GM21381 (cell line): ENCODE results near the gene MRFAP1L1.
"Not testable (repeated sequence)": the region's sequence is repeated elsewhere in the genome, so short reads cannot be mapped to it uniquely, and the experiment has no call there.

ENCODE experiments used
- ATAC-seq: cut with Tn5 transposase; IDR thresholded peaks from one replicate; pipeline ENCODE4 v1.9.1; 2021; ENCODE audit warnings: mild to moderate bottlenecking, moderate library complexity; ENCODE audit not compliant: unreplicated experiment

MRFAP1L1 gene

DNA sequence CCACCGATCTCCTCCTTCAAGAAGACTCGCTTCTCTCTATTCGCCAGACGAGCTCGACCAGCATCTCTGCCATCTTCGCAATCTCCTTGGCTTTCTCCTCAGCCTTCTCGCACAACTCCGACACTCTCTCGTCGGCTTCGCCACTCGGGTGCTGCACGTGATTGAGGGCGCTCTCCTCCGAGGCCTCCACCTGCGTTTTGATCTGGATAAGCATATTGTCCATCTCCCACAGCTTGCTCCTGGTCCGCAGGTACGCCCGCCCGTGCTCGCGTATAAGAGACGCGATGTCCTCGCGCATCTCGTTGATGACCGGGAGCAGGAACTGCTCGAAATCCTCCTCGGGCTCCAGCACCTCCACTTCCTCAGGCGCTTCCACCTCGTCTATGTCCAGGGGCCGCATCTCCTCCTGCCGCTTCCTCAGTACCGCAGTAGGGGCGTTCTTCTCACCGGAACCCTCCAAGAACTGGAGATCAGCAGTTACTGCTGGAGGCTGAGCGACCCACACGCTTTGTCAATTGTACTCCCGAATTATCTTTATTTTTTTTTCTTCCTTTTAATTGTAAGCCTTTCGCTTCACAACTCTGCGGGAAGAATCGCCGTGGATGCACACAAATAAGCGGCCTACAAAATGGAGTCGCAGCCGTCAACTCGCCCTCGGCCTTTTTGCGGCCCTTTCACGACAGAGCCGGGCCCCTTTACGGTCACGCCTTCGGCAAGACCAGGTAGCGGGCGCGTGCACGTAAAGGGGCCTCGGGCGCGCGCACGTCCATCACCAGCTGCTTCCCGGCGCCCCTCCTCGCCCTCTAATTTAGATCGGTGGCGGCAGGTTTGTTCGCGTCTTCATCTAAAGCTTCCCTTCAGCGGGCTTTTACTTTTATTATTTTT lies at the start of gene MRFAP1L1:
Gene MRFAP1L1 (minus strand): TSS at position 636 of the 885 bp plus-strand sequence. CDS start 236 bp downstream, at position 400.
- peak; percentile 65 for ATAC-seq

DNA sequence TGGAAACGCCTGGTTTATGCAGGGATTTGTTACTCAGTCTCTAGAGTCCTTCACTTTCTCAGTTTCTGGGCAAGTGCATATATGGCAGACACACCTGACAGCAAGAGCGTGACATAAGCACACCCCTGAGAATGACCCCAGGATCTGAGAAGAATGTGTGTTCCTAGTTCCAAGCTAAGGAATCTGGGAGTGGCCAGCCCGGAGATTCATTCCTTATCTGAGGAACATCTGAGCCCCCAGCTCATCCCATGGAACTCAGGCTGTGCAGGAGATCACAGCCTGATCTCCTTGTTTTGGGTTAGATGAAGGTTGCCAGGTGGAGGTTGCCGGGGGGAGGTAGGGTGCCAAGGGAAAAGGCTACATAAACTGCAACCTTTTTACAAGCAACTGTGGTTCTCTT lies 49.1 kb upstream of the MRFAP1L1 start:
- no peak for ATAC-seq

DNA sequence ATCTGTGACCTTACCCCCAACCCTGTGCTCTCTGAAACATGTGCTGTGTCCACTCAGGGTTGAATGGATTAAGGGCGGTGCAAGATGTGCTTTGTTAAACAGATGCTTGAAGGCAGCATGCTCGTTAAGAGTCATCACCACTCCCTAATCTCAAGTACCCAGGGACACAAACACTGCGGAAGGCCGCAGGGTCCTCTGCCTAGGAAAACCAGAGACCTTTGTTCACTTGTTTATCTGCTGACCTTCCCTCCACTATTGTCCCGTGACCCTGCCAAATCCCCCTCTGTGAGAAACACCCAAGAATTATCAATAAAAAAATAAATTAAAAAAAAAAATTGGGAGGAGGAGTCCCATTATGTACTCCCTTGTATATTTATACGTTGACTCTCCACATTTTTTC lies 46.7 kb upstream of the MRFAP1L1 start:
- not testable (repeated sequence) for ATAC-seq

DNA sequence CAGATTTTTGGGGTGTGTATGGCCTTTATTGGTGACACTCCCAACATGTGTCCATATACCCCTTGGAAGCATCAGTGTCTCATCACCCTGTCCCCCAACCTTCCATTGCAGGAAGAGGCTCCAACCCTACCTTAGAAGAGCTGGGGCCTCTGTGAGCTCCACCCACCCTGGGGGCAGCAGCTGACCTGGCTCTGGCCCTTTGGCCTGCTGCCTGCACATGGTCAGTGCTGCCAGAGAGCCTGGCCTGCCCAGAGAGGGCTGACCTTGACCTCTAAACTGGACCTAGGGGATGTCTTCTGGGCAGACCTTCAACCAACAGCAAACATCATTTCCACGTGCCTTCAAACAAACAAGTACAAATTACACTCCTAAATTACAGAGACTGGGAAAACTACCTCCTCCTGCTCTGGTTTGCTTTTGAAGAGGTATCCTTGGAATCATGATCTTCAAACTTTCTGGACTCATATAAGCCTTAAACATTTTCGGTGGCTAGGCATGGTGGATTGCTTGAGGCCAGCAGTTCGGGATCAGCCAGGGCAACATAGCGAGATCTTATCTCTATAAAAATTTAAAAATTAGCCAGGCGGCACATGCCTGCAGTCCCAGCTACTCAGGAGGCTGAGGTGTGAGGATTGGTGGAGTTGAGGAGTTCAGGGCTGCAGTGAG lies 45.6 kb upstream of the MRFAP1L1 start:
- no peak for ATAC-seq

DNA sequence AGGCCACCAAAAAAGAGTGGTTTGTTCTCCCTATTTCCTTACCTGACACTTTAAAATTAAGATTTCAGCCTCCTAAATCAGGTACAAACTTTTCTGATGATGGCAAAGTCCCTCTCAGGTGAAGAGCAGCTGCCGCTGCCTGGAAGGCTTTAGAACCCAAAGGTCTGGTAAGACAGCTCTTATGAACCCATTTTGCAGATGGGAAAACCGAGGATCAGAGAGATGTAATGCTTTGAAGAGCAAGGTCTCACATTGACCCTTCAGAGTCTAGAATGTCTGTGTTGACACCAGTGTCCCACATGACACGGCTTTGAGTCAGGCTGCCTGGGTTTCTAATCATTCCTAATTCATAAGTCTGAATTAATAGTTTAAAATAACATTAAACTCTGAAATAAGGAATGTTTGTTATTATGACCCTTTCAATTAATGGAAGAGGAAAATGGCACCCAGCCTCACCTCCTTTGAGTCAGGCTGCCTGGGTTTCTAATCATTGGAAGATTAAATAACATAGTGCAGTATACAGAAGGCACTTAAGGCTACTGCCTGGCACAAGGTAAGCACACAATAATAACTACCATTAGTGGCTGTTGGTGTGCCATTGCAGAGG lies 44.9 kb upstream of the MRFAP1L1 start:
- no peak for ATAC-seq

DNA sequence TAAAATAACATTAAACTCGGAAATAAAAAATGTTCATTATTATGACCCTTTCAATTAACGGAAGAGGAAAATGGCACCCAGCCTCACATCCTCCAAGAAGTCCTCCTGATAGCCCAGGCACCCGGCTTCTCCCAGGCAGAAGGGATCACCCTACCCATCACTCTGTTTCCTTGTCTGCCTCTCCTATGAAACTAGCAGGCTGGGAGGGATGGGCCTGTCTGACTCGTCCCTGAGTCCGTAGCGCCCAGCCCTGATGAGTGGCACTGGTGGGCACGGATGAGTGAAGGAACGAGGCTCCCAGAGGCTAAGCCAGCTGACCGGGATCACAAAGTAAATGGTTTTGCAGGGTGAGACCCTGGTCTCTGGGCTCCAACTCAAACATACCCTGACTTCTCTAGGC lies 44.2 kb upstream of the MRFAP1L1 start:
- no peak for ATAC-seq

DNA sequence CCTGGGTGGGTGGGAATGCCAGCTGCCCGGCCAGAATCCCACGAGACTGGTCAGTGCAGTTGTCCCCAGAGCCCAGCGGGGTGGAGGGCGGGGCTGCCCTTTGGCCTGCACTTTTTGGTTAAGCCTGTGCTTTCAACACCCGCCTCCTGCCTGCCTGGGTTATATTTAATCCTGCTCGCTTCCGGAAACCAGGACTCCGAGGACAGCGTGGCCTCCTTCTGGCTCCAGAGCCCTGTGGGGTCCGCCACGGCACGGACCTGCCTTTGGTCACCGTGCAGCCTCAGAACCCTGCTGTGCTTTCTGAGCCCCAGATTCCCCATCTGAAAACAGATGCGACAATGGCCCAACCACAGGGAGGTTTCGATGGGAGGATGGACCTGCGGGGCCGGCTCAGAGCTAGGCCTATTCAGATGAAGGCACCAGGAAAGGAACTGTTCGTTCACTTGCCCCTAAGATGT lies 43.5 kb upstream of the MRFAP1L1 start:
- ATAC-seq, result no peak

DNA sequence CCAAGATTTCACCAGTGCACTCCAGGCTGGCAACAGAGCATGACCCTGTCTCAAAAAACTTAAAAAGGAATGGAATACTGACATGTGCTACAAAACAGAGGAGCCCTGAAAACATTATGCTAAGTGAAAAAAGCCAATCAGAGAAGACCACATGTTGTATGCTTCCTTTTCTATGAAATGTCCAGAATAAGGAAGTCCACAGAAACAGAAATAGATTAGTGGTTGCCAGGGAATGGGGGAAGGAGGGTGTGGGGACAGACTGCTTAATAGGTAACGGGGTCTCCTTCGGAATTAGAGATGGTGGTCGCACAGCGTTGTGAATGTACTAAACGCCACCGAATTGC lies 42.8 kb upstream of the MRFAP1L1 start:
- ATAC-seq, result no peak

DNA sequence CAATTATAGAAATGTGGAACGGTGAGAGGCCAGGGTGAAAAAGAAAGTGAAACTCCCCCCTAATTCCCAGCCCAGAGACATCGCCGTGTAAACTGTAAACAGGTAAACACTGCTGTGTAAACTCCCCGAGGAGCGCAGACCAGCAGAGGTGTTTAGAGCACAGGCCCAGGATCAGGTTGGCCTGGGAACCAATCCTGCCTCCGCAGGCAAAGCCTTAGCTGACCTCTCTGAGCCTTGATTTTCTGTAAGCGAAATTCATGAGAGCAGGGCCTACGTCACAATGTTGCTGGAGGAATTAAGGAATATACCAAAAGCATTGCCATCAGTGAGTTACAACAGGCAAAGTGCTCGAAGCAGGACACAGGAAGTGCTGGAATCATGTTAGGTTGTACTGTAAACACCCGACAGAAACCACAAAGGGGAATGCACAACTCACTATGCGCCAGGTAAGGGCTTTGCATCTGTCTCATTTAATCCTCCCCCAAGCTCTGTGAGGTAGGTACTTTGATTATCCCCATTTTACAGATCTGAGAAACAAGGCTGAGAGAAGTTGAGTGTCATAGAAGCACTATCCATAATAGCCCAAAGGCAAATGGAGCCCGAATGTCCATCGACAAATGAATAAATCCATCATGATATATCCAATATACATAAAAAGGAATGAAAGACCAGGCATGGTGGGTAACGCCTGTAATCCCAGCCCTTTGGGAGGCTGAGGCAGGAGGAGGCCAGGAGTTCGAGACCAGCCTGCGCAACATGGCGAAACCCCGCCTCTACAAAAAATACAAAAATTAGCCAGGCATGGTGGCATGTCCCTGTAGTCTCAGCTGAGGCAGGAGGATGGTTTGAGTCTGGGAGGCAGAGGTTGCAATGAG lies 42.2 kb upstream of the MRFAP1L1 start:
- no peak for ATAC-seq

DNA sequence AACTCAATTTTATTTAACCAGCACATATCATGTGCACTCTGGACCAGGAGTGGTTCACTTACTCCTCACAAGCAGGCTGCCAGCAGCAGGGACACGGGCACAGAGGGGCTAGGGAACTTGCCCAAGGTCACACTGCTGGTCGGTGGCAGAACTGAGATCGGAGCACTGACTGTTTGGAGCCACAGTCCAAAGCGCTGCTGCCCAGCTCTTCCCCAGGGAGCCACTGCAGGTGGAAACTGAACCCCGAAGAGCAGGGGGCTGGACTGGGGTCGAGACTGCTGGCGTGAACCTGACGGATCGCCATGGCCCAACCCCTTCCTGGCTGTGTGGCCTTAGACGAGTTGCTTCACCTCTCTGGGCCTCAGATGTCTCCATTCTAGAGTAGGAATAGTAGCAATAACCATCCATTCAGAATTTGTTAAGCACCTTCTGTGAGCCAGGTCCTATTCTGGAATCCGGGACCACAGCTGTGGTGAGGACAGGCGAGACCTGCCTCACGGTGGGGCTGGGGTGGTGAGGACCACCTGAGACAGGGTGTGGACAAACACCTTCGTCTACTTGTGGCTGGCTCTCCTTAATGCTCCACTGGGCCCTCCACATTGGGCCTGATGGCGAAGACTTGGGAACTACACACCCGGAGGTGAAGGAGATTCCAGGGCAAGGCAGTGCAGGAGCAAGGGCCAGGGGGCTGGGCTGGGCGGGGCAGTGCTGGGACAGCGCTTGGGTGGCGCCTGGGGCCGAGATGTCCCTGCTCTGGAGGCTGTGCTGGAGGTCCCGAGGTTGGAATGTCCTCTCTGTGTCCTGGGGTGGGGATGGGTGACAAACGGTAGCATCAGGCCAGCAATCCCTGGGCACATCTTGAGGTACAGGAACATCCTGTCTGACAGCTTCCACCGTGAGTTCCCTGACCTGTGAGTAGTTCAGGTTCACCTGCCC lies 40.9 kb upstream of the MRFAP1L1 start:
- no peak for ATAC-seq

DNA sequence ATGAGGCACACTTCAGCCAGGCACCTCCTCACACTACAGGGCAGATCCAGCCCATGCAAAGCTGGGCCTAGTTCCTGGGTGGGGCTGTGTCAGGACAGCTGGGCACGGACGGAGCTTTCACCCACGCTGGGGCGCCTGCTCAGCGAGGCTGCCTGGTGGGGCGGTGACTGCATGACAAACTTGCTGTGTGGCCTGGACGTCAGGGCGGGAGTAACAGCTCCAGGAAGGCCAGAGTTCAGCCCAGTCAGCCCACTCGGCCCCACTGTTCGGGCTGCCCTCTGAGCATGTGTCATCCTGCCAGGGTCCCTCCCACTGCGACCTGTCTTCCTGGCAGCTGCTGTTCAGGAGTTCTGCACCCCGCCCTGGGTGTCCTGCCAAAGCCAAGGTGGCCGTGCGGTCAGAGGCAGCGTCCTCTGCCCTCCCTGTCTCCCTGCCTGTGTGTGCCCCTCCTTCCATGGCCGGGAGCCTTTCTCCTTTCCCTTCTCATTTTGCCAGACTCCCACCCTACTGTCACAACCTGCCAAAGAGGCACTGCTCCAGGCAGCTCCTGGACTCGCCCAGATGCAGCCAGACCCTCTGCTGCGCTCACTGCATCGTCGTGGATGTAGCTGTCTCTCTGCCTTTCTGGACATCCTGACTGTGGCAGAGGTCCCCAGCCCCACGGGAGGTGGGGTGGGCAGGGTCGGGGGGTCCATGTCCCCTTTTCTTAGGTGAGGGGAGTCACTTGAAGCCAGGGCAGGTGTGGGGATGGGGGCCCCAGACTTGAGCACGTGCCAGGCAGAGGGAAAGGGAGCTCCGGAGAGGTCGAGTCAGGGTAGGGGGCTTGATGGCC lies 39.9 kb upstream of the MRFAP1L1 start:
- no peak for ATAC-seq

DNA sequence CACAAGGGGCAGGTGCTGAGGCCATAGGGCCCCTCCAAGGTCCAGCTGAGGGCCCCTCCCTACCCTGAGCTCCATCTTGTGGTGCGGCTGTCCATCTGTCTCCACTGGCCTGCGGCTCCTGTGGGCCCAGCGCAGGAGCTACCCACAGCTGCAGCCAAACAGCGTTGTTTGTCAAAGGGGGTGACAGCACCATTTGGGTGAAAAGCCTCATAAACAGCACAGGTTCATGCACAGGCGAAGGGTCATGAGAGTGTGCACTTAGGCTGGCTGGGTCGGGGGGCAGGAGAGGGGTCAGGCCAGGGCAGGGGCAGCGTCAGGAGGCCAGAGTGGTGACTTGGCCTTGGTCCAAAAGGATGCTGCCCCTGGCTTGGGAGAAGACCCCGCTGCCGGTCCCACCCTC lies 38.6 kb upstream of the MRFAP1L1 start:
- no peak for ATAC-seq

DNA sequence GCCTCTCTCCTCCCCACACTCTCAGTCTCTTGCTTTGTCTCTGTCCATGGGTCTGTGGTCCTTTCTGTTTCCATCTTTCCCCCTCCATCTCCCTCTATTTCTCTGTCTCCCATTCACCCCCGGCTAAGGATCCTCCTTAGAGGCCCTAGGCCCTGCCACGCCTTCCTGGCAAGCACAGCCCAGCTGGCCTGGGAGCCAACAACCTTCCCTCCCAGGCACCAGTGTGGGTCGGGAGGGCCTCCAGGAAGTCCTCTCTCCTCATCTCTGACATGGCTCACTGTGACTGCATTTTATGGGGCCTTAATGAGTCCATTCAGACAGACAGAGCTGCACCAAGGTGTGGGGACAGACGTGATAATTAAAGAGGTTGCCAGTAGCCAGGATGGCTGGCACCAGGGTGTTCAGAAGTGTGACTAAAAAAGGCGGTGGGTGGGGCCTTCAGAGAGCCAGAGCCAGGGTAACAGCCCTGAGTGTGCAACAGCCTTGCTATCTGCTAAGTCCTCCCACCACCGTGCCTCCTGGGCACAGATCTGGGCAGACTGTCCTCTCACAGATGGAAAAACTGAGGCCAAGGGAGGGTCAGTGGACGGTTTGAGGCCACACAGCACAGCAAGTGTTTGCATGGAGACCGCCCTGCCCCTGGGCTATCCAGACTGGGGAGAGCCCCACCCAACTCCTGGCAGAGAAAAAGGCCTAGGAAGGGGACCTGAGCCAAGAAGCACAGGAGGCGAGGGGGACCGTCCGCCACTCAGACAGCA lies 37.8 kb upstream of the MRFAP1L1 start:
- ATAC-seq, result no peak

DNA sequence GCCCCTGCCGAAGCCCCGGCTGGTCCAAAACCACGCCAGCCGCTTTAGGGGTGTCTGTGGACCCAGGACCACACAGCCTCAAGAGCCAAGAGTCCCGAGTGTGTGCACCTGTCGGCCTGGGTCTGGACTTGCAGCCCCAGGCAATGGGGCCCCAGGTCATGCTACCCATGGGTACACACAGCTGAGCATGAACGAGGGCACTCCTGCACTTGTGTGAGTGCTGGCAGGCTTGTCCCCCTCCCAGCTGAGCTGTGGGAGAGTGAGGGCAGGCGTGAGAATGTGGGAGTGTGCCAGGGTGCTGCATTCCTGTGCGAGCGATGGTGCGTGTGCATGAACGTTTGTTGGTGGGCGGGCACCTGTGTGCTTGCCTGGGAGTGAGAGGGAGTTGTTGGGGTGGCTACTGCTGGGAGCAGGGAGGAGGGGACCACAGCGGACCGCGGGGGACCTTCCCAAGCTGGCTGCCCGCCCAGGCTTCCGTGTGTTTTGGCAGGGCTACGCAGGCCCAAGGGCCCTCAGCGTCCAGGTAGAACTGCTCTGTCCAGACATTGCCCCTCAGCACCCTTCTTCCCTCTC lies 37.1 kb upstream of the MRFAP1L1 start:
- no peak for ATAC-seq

DNA sequence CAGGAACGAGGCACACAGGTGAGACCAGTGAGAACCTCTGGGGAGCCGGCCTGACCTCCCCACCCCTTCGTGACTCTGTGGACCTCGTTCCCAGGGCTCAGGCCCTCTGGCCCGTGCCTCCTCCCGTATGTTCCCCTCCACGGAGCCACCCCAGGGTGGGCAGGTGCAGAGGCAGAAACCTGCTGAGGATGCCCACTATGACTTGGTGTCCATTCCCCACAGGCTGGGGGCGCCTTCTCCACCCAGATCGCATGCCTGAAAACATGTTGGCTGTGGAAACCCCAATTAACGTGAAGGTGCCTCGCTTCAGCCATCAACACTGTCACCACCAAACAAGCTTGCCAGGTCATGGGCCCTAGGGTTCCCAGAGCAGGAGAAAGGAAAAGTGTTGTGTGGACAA lies 33.3 kb upstream of the MRFAP1L1 start:
- ATAC-seq, result no peak

DNA sequence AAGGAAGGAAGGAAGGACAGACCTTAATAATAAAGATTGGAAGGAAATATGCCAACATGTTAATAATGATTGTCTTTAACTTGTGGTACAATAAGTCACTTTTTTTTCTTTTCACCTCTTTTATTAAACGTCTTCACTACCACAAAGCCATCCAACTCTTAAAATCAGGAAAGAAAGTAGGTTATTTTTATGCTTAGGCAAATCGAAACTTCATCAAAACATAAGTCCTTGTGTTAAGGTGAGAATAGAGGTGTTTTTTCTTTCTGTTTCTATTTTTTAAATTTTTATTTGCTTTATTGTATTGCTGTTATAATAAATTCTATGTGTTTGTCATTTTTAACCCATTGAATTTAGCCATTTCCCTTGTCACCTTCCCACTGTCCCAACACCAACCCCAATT lies 32.8 kb upstream of the MRFAP1L1 start:
- ATAC-seq, result no peak

DNA sequence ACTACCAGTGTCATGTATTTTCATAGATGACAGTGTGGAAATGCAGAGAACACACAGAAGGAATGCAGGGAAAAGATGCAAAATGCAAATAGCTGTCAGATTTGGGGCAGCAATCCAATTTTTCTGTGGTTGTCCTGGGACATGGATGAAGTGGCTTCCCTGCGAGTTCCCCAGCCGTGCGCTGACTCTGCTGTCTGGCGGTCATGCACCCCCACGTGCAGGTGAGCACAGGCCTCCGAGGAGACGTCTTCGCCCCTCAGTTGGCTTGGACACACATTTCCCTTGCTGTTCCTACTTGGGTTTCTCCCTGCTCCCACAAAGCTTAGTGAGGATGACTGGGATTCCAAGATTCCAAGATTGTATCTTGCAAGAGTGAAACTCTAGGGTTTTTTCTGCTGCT lies 30.7 kb upstream of the MRFAP1L1 start:
- no peak for ATAC-seq

DNA sequence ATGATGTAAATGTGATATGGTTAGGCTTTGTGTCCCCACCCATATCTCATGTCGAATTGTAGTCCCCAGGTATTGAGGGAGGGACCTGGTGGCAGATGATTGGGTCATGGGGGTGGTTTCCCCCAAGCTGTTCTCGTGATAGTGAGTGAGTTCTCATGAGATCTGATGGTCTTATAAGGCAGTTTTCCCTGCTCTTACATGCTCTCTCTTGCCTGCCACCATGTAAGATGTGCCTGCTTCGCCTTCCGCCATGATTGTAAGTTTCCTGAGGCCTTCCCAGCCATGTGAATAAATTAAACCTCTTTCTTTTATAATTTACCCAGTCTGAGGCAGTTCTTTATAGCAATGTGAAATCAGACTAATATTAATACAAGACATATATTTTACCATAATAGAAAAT lies 30.3 kb upstream of the MRFAP1L1 start:
- no peak for ATAC-seq
